HL-60 (cell line): ENCODE data around the gene SEMA7A.

ENCODE experiments used
- POLR2AphosphoS5 ChIP-seq: IDR thresholded peaks from 2 replicates; pipeline ENCODE4 v1.6.1; 2012; ENCODE audit warnings: low read depth
- TF ChIP-seq, protein P1 (sequence below): IDR thresholded peaks from one replicate; pipeline ENCODE4 v1.5.1; 2011; ENCODE audit warnings: low read length, control low read depth, inconsistent platforms; ENCODE audit not compliant: insufficient read depth

DNA sequence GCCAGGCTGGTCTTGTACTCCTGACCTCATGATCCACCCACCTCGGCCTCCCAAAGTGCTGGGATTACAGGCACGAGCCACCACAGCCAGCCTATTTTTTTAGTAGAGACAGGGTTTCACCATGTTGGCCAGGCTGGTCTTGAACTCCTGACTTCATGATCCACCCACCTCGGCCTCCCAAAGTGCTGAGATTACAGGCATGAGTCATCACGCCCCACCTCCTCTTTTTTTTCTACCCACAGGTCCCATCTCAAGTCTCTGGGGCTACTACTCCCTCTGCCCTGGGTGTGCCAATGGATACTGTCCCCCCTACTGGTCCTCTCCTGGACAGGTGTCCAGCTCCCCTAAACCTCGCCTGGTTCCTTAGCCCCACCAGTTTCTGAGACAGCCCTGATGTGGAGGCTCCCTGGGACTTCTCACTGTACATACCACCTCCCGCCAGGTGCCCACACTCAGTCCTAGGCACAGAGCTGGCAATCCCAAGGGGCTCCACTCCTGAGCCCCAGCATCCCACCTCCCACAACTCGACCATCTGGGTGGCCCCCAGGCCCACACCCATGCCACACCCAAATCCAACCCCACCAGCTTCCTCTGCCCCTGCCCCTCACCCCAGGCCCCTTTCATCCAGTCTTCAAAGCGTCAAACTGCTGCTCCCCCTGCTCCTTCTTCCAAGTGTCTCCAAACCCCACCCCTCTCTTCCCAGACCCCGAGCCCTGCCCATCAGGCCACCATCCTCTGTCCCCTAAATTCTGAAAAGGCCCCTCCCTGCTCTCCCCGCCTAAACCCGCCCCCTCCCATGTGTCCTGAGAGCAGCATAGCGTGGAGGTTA is 53.2 kb downstream of the SEMA7A start:
- TF ChIP-seq, protein P1, sequence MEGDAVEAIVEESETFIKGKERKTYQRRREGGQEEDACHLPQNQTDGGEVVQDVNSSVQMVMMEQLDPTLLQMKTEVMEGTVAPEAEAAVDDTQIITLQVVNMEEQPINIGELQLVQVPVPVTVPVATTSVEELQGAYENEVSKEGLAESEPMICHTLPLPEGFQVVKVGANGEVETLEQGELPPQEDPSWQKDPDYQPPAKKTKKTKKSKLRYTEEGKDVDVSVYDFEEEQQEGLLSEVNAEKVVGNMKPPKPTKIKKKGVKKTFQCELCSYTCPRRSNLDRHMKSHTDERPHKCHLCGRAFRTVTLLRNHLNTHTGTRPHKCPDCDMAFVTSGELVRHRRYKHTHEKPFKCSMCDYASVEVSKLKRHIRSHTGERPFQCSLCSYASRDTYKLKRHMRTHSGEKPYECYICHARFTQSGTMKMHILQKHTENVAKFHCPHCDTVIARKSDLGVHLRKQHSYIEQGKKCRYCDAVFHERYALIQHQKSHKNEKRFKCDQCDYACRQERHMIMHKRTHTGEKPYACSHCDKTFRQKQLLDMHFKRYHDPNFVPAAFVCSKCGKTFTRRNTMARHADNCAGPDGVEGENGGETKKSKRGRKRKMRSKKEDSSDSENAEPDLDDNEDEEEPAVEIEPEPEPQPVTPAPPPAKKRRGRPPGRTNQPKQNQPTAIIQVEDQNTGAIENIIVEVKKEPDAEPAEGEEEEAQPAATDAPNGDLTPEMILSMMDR: no peak
- no peak for TF ChIP-seq POLR2AphosphoS5
